ENCODE results near the gene FAM107A. TPM values are rescaled to one million over a fixed set of nuclear protein-coding genes. Genes with fewer than 3 reads are reported as not detected.

FAM107A gene
- total RNA-seq, 1 donor from 2014 or later, result not detected

DNA sequence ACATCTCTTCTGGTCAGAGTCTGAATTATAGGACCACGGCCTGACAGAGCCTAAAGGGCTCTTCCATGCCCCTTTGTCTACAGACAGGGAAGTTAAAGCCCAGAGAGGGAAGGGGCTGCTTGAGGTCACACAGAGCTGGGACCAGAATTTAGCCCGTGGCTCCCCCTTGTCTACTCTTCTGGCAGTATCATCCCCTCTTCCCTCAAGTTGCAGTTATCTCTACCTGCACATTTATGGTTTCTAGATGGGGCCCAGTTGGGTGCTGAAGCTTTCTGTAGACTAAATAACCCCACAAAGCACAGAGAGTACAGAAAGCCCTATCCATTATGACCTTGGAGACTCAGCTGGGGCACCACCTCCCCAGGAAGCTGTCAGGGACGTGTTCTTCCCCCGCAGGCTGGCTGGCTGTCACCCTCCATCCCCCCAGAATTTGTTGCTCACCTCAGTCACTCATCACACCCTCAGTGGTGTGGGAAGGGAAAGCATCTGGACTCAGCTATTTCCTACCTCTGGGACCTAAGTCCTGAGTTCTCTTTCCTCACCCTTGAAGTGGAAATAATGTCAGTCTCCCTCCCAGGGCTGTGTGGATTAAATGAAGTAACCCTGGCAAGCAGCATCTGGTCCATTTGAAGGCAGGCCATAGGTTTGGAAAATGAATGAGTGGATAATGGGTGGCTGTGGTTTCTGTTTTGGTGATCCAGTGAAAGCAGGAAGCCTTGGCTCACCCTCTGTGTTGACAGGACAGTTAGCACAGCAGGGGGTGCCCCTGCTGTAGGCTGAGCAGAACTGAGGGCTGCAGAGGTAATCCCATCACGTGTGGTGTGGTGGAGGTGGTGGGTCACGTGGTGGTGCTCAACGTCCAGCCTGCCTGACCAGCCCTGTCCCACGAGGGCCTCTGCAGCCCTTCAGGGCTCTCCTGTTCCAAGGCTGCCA is 56.5 kb downstream of the FAM107A start:
- no peaks in the 10 kb centered on the region for H4K20me1 ChIP-seq (ENCODE audit: insufficient read depth, low read length)
- Mint-ChIP-seq H3K36me3 (ENCODE audit: low read depth, unreplicated experiment) (no peaks in the 10 kb centered on the region), H3K27ac (ENCODE audit: unreplicated experiment) (no peak overlapping the region), H3K4me3 (ENCODE audit: unreplicated experiment) (no peak overlapping the region), H3K4me1 (ENCODE audit: low read depth, unreplicated experiment) (peaks cover 4% of the 10 kb centered on the region), H3K27me3 (ENCODE audit: low read depth, unreplicated experiment) (no peaks in the 10 kb centered on the region), H3K9me3 (ENCODE audit: unreplicated experiment) (no peaks in the 10 kb centered on the region)
- no peak for DNase-seq (ENCODE audit: low read depth)
- no peak overlapping the region for H2AFZ ChIP-seq (ENCODE audit: low read depth, low read length)
- no peak overlapping the region for H3K4me3 ChIP-seq (ENCODE audit: insufficient read depth, low read depth, low read length)
- FAIRE-seq, result no peak
- H3K9me3 ChIP-seq (ENCODE audit: insufficient read depth, low read depth, low read length), result no peaks in the 10 kb centered on the region
- no peak overlapping the region for H3K27ac ChIP-seq (ENCODE audit: low read depth, low read length)
- H3K9ac ChIP-seq (ENCODE audit: low read length), result no peak overlapping the region
- no peaks in the 10 kb centered on the region for H3K27me3 ChIP-seq (ENCODE audit: insufficient read depth, low read length)
- H3K79me2 ChIP-seq (ENCODE audit: insufficient read depth, low read length), result no peaks in the 10 kb centered on the region
- no peak for TF ChIP-seq EZH2 (IDR thresholded peaks at IDR 0.05; ENCODE audit: insufficient read depth, low read length)
- TF ChIP-seq, protein P1, sequence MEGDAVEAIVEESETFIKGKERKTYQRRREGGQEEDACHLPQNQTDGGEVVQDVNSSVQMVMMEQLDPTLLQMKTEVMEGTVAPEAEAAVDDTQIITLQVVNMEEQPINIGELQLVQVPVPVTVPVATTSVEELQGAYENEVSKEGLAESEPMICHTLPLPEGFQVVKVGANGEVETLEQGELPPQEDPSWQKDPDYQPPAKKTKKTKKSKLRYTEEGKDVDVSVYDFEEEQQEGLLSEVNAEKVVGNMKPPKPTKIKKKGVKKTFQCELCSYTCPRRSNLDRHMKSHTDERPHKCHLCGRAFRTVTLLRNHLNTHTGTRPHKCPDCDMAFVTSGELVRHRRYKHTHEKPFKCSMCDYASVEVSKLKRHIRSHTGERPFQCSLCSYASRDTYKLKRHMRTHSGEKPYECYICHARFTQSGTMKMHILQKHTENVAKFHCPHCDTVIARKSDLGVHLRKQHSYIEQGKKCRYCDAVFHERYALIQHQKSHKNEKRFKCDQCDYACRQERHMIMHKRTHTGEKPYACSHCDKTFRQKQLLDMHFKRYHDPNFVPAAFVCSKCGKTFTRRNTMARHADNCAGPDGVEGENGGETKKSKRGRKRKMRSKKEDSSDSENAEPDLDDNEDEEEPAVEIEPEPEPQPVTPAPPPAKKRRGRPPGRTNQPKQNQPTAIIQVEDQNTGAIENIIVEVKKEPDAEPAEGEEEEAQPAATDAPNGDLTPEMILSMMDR (IDR thresholded peaks at IDR 0.05; ENCODE audit: insufficient read depth, low read depth, low read length), result no peak
- H3K36me3 ChIP-seq (ENCODE audit: insufficient read depth, low read length), result no peaks in the 10 kb centered on the region
- H3K4me1 ChIP-seq (ENCODE audit: insufficient read depth, low read length), result no peaks in the 10 kb centered on the region
- no peak overlapping the region for H3K4me2 ChIP-seq (ENCODE audit: low read length)

- Histone ChIP-seq H3K4me3 (ENCODE audit: insufficient read depth, low read depth, low read length) (no peak overlapping the region), H3K36me3 (ENCODE audit: insufficient read depth, low read length) (no peaks in the 10 kb centered on the region), H3K9ac (ENCODE audit: low read length) (no peak overlapping the region), H3K27me3 (ENCODE audit: insufficient read depth, low read length) (no peaks in the 10 kb centered on the region), H3K79me2 (ENCODE audit: insufficient read depth, low read length) (no peaks in the 10 kb centered on the region), H3K4me2 (ENCODE audit: low read length) (no peak overlapping the region), H3K4me1 (ENCODE audit: insufficient read depth, low read length) (no peaks in the 10 kb centered on the region), H3K9me3 (ENCODE audit: insufficient read depth, low read depth, low read length) (no peaks in the 10 kb centered on the region), H3K27ac (ENCODE audit: low read depth, low read length) (no peak overlapping the region), H2AFZ (ENCODE audit: low read depth, low read length) (no peak overlapping the region), H4K20me1 (ENCODE audit: insufficient read depth, low read length) (no peaks in the 10 kb centered on the region)
- FAIRE-seq, result no peak
- Mint-ChIP-seq H3K27me3 (ENCODE audit: low read depth, unreplicated experiment) (no peaks in the 10 kb centered on the region), H3K9me3 (ENCODE audit: unreplicated experiment) (no peaks in the 10 kb centered on the region), H3K4me1 (ENCODE audit: low read depth, unreplicated experiment) (peaks cover 4% of the 10 kb centered on the region), H3K36me3 (ENCODE audit: low read depth, unreplicated experiment) (no peaks in the 10 kb centered on the region), H3K4me3 (ENCODE audit: unreplicated experiment) (no peak overlapping the region), H3K27ac (ENCODE audit: unreplicated experiment) (no peak overlapping the region)
- no peak for DNase-seq (ENCODE audit: low read depth)
- no peak for TF ChIP-seq EZH2 (IDR thresholded peaks at IDR 0.05; ENCODE audit: insufficient read depth, low read length)
- TF ChIP-seq, protein P1 (IDR thresholded peaks at IDR 0.05; ENCODE audit: insufficient read depth, low read depth, low read length), result no peak
Measured at GRCh38 chr3:58519668-58520402, 57.4 kb downstream of the FAM107A start.

All from astrocyte (in vitro differentiated cells and primary cell).